ENCODE data around the gene LGALS1.

LGALS1 gene

DNA sequence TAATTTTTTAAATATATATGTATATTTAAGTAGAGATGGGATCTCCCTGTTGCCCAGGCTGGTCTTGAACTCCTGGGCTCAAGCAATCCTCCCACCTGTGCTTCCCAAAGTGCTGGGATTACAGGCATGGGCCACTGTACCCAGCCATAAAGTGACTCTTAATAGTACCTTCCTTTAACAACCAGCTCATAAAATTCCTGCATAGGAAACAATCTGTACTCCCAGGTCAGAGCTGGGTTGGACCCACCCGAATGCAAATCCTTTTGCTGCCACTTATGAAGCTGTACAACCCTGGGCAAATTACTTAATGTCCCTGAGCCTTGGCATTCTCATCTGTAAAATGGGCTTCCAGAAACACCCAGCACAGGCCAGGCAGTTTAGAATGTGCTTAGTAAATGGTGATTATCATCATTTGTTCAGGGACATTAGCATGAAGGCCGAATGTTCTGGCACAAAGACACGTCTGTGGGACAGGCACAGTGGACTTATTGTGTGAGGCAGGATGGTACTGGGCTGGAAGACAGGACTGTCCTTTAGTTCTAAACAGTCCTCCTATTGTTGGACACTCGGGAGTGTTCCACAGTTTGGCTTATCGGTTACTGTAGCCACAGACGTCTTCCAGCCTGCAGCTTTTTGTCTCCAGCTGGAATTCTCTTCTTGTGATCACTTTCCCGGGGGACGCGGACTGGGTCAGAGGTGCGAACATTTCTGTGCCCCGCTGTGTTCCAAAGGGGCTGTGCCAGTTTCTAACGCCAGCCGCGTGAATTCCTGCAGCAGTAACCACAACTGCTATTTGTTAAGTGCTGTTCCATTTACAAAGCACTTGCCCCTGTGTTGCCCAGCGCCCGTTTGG lies 11.0 kb upstream of the LGALS1 start:
- DNase-seq: no peak

DNA sequence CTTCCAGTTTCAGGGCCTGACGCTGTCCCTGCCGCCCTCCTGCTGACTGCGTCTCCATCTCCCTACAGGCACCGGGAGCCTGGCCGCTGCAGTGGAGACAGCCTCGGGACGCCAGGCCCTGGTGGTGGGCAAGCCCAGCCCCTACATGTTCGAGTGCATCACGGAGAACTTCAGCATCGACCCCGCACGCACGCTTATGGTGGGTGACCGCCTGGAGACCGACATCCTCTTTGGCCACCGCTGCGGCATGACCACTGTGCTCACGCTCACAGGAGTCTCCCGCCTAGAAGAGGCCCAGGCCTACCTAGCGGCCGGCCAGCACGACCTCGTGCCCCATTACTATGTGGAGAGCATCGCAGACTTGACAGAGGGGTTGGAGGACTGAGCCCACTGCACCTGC lies 9.9 kb upstream of the LGALS1 start:
- DNase-seq: no peak

DNA sequence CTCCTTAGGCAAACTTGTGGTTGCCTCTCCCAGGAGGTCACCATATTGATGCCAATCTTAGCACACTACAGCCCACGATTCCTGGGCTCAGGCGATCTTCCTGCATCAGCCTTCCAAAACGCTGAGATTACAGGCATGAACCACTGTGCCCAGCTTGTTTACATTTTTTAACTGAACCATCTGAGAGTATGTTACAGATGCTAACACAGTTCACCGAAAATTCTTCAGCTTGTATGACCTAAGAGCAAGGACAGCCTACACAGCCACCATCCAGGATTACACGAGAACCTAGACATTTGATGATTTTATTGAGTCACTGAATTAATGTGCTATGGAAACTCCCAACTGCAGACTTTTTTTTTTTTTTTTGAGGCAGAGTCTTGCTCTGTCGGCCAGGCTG lies 5.8 kb upstream of the LGALS1 start:
- DNase-seq: no peak

DNA sequence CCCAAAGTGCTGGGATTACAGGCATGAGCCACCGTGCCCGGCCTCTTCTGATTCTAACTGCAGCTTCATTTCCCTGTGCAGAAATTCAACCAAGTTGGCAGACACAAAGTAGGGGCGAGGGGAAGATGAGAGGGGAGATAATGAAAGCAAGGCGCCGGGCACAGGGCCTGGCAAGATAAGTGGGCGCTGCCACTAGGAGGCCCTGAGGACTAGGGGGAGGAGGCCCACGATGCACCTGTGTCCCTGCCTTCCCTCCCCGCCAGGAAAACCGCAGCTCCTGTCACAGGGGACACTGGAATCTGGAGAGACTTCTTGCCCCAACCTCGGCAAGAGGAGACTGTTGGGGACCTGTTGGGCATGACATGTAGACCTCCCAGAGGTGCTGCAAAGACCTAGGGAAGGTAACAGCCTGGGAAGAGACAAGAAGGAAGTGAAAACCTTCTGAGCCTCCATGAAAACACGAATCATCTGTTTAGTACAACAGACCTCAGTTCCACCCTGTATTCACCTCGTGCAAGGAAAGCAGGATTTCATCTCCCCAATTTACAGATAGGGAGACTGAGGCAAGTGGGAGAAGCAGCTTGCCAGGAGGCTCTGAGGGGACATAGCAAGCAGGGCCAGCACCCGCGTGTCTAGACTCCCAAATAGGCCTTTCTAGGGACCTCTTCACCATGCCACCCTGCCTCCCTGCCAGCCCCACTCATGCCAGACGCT lies 3.1 kb upstream of the LGALS1 start:
- peak; percentile 68 for DNase-seq

DNA sequence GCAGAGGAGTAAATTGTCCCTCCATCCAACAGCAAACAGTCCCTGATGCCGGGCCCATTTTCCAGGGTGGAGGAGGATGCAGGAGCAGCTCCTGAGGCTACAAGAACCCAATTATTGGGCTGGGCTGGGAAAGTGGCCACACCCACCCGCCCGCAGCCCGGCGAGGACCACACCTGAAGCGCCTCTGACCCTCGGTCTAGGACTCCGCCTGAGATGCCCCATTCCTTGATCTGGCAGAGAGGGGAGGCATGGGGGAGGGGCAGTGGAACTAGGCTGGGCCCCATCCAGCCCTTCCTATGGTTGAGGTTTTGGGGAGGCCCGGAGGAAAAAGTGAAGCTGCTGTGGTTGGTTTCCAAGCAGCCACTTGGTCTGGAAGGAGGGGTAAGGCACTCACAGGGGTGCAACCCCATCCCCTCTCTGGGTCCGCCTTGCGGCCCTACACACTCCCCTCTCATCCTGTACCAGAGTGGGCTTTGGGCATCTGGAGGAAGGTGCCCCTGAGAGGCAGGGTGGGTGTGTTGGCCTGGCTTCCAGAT lies 2.4 kb upstream of the LGALS1 start:
- peak; percentile 62 for DNase-seq

DNA sequence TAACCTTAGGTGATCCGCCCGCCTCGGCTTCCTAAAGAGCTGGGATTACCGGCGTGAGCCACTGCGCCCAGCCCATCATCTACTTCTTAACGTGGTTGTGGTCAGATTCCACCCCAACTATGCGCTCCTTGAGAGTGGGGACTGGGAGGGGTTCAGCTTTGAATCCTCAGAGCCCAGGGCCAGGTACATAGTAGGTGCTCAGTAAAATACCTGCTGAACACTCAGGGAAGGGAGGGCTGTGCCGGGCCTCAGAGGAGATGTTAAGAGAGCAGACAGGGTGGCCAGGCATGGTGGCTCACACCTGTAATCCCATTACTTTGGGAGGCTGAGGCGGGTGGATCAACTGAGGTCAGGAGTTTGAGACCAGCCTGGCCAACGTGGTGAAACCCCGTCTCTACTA lies 1.2 kb upstream of the LGALS1 start:
- DNase-seq: no peak

DNA sequence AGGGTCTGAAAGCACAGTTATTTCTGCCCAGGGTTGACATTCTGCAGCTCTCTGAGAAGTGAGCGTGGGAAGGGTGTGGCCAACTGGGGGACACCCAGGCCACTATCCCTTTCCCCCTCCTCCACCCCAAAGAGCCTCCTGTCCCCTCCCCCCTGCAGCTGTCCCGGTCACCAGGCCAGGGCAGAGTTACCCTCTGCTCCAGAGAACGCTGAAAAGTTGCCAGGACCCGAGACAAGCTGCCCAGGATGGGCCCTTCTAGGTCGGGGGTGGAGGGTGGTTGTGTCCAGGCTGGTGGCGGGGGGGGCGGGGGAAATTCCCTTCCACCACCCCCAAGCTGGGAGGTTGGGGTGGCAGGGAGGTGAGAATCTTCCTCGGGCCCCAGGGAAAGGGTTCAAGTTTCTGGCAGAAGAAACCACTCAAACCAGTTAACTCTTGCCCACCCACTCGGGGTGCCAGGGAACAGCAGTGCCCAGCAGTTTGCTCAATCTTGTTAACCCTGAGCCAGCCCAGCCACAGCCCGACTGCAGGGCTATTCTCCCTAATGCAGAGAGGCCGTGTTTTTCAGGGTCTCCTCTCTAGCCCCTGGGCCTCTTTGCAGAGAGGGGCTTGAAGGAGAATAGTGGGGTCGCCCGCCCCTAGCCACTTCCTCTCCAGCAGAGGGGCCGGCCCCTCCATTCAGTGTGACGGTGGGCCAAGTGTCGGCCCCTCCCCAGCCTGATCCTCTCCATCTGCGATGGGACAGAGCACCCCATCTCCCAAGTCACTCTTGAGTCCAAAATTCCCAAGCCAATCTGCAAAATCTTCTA lies 697 bp downstream of the LGALS1 start:
- DNase-seq: peak; percentile 64

DNA sequence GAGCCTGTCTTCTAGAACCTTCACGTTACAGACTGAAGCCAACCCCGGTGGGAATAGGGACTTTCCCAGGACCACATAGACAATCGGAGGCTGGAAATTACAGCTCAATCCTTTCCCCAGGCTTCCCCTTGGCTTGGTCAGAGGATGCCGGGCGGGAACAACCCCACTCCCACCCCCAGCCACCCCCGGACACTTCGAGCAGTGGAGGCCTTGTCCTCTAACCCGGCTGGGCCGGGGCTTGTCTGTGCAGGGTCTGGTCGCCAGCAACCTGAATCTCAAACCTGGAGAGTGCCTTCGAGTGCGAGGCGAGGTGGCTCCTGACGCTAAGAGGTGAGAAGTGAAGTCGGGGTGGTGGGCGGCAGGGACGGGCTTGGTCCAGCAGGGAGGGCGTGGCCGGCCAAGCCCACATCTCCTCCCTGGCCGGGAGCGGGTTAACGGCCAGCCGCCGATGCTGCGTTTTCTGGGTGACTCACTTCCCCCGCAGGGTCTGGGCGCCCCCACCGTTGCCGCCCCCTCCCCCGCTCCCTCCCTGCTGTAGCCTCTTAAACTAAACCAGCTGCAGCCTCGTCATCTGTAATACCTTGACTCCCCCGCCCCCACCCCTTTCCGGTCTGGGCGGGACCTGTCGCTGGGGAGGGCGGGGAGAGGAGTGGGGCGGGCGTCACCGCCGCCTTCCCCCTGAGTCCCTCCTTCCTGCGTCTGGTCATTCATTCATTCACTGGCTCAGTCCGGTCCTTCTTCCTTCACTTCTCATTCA lies 1.5 kb downstream of the LGALS1 start:
- peak; percentile 97 for DNase-seq

DNA sequence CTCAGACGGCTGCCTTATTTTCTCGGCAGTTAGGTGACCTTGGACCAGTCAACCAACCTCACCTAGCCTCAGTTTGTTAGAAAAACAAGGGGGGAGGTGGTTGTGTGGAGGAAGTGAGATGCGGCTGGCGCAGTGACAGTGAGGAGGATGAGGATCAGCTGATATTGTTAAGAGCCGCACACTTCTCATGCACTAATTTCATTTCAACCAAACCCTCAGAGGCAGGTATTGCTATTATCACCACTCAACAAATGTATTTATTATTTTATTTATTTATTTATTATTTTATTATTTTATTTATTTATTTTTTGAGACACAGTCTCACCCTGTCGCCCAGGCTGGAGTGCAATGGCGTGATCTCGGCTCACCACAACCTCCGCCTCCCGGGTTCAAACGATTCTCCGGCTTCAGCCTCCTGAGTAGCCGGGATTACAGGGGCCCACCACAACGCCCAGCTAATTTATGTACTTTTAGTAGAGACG lies 2.1 kb downstream of the LGALS1 start:
- no peak for DNase-seq

DNA sequence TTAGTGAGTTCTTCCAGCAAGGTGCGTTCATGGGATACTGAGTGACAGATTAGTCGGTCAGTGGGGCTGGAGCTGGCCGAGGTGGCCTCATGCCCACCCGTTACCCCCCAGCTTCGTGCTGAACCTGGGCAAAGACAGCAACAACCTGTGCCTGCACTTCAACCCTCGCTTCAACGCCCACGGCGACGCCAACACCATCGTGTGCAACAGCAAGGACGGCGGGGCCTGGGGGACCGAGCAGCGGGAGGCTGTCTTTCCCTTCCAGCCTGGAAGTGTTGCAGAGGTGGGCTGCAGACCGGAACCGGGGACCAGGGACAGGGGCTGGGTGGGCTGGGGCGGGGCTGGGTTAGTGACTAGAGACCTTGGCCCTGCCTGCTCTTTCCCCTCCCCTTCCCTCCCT lies 2.9 kb downstream of the LGALS1 start:
- DNase-seq: no peak

DNA sequence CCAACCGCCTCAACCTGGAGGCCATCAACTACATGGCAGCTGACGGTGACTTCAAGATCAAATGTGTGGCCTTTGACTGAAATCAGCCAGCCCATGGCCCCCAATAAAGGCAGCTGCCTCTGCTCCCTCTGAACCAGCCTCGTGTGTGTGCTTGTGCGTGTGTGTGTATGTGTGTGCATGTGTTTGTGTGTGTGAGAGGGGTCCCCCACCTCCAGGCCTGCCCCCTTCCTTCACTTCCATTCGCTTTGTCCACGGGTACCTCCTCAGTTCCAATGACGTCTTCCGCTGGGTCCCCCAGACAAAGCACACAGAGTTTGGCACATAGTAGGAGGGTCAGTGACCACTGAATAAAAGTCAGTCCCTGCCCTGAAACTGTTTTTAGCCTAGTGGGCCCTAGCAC lies 4.2 kb downstream of the LGALS1 start:
- DNase-seq: no peak

DNA sequence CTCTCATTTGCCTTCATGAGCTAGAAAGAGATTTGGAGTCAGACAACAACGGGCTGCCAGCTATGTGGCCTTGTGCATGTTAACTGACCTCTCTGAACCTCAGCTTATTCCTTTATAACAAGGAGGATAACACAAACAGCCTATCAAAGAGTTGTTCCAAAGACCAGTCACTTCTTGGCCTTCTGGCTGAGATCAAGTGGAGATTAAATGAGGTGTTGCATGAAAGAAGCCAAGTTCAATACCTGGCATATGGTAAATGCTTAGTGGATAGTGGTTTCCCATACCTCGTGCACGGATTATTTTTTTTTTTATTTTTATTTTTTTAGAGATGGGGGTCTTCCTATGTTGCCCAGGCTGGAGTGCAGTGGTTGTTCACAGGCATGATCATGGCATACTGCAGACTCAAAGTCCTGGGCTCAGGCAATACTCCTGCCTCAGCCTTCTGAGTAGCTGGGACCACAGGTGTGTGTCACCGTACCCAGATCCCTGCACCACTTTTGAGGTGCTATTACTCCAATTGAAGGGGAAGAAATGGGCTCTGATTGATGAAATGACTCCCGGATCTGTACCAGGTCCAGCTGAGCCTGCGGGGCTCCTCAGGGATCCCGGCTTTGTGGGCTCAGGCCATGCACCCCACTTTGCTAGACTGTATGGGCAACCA lies 4.9 kb downstream of the LGALS1 start:
- no peak for DNase-seq

DNA sequence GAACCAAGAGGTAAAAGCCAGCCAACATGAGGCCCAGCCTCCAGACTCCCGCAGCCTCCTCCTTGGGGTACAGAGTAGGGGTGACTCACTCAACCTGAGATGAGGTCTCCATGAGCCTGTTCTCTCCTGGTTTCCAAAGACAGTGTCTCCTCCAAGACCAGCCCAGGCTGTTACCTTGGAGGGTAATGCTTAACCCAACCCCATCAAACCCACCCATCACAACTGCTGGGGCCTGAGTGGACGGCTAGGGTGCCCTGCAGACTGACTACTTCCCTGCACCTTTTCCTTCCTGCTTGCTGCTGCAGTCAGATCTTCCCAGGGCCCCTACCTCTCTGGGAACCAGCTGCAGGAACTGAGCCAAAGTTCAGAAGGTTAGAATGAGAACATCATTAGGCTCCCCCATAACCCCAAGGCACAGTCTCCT lies 5.6 kb downstream of the LGALS1 start:
- no peak for DNase-seq

DNA sequence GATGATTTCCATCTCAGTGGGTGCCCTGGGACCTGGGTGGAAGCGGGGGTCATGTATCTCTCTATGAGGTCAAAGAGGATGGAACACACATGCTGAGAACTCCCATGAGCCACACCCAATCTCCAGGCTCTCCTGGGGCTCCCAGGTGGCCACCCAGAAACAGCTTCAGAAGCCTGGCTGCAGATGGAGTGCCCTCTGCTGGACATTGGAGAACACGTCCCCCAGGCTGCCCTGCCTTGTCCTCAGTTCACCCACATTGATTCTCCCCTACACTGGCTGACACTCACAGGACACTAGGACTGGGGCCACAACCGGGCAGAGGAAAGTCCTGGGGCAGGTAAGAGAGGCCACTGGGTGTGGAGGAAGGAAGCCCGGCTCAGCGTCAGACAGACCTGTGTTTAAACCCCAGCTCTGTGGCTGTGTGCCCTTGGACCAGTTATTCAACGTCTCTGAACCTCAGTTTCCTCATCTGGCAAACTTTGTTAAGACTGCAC lies 6.2 kb downstream of the LGALS1 start:
- peak; percentile 90 for DNase-seq

DNA sequence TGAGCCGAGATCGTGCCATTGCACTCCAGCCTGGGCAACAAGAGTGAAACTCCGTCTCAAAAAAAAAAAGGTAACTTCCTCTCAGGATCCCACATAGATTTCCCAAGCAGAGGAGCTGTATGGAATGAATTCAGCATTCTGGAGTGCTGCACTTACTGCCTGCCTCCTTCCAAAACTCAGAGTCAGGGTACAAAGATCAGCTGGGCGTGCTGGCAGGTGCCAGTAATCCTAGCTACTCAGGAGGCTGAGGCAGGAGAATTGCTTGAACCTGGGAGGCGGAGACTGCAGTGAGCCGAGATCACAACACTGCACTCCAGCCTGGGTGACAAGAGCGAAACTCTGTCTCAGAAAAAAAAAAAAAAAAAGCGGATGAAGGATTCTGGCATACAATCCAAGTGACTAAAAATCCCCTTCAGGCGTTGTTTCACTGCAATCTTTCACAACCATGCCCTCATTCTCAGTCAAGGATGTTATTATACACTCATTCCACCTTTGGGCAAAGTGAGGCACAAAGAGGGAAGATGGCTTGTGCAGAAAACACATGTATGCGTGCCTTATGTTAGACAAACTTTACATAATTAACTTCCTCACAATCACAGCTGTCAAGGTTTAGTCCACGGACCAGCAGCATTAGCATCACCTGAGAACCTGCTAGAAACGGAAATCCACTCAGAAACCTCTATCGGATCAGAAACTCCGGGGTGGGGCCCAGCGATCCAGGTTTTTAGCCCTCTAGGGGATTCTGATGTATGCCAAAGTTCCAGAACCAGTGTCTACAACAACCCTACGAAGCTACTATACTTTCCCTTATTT lies 9.6 kb downstream of the LGALS1 start:
- no peak for DNase-seq

DNA sequence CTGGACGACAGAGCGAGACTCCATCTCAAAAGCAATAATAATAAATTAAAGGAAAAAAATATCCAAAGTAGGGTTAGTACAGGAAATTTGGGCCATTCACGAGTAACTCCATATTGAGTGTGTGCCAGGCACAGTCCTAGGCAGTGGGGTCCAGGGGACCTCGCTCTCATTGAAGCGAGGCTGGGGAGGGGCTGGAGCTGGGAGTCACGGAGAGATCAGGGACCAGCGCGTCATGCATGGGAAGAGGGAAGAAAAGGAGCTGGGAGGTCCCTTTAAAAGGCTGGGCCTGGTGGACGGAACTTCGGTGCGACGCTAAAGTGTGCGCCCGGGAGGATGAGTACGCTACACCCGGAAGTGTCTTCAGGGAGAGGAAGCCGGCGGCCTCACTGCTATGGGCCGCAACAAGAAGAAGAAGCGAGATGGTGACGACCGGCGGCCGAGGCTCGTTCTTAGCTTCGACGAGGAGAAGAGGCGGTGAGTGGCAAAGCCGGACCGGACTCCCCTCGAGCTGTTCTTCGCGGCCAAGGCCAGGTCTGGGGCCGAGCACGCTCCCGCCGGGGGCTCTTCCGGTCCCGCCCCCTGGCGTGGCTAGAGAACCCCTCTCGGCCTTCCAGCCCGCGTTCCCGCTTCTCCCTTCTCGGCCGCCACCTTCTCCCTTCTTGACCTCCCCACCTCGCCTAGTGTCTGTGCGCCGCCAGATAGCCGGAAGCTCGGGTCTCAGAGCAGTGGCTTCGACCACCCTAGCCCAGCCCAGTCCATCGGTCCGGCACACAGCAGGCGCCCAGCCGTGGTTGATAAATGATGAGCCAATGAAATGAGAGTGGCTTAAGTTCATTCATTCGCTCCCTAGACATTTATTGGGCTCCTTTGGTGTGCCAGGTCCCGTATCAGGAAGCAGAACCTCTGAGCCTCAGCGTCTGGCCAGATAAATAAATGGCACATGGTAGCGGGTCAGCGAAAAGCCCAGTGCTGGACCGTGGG lies 10.9 kb downstream of the LGALS1 start, which contains the start of gene NOL12:
Gene NOL12 (plus strand): TSS at position 342 of the 981 bp plus-strand sequence. CDS start 50 bp downstream, at position 392.
- DNase-seq: peak; percentile 95

DNA sequence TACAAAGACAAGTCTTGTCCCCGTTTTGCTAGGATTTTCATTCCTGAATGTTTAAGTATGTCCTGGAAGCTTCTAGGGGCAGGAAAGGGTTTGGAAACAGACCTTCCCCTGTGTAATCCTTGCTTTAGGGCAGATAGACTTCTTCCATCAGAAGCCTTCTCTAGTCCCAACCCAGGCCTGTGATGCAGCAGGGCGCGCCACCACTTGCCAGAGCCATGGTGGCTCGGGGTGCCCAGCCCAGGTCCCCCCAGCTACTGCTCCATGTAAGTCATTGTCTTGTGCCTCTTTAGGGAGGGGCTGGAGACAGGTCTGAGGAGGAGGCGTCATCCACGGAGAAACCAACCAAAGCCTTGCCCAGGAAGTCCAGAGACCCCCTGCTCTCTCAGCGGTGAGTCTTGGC lies 15.0 kb downstream of the LGALS1 start:
- no peak for DNase-seq

DNA sequence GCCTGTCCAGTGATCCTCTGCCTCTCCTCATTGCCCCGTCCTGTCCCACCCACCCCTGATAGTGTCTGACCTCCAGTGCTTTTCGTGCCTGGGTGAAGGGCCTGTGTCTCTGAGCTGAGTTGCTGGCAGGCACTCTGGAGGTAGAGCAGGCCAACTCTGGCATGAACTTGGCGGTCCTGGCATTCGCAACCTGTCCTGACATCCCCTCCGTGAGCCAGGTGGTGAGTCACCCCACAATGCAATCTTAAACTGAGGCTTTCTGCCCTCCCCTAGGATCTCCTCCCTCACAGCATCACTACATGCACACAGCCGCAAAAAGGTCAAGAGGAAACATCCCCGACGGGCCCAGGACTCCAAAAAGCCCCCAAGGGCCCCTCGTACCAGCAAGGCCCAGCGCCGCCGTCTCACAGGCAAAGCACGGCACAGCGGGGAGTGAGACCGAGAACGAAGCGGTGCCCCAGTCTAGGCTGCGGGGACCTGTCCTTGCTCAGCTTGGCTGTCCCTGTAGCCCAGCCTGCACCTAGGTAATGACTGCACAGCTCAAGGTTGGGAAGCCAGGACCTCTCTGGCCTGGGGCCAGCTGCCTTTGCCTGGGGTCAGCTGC lies 15.6 kb downstream of the LGALS1 start:
- no peak for DNase-seq
